Renal pelvis (tissue), 4 donors: ENCODE data around the gene CD300E. TPM values are rescaled to one million over a fixed set of nuclear protein-coding genes. Genes with fewer than 3 reads are reported as not detected.
"Not testable (repeated sequence)": the region's sequence is repeated elsewhere in the genome, so short reads cannot be mapped to it uniquely, and the experiment has no call there.

Experiments
- DNase-seq: peaks from one replicate; pipeline ENCODE4 v3.0.0-alpha.2; 2013
- polyA plus RNA-seq, 3 donors: library from polyadenylated mRNA; unstranded; fragments of 120-200 nt; gene quantifications; one replicate each; pipeline ENCODE4 v1.2.1, GENCODE V29; 2013; ENCODE audit not compliant: insufficient read length in 3 of 3

The CD300E gene
- polyA plus RNA-seq, 3 donors = 0.11 to 0.22 (median 0.13) TPM

GRCh38 chr17:74636541-74637085 is 13.1 kb upstream of the CD300E start:
- not testable (repeated sequence) for DNase-seq

- no peak for DNase-seq
These were observed 11.9 kb upstream of the CD300E start for GRCh38 chr17:74635418-74635817.

- peak; percentile 73 for DNase-seq
These were observed 9.8 kb upstream of the CD300E start for GRCh38 chr17:74633326-74633725.

GRCh38 chr17:74632617-74633016 is 9.1 kb upstream of the CD300E start:
- DNase-seq = no peak

- no peak for DNase-seq
These were observed 8.2 kb upstream of the CD300E start for GRCh38 chr17:74631468-74632450.

GRCh38 chr17:74630251-74630650 is 6.7 kb upstream of the CD300E start:
- DNase-seq = not testable (repeated sequence)

- no peak for DNase-seq
These were observed 2.1 kb upstream of the CD300E start for GRCh38 chr17:74625661-74626060.

- DNase-seq = no peak
These were observed 593 bp upstream of the CD300E start for GRCh38 chr17:74624131-74624530.

- no peak for DNase-seq
These were observed 4.4 kb downstream of the CD300E start for GRCh38 chr17:74619077-74619673.

GRCh38 chr17:74618451-74618850 is 5.1 kb downstream of the CD300E start:
- no peak for DNase-seq

GRCh38 chr17:74616696-74617095 is 6.8 kb downstream of the CD300E start:
- no peak for DNase-seq

GRCh38 chr17:74612046-74612445 is 11.5 kb downstream of the CD300E start:
- no peak for DNase-seq

- DNase-seq = peak; percentile 43
These were observed 13.4 kb downstream of the CD300E start for GRCh38 chr17:74610108-74610507.

- no peak for DNase-seq
These were observed 15.0 kb downstream of the CD300E start for GRCh38 chr17:74608511-74608910.

- DNase-seq = no peak
These were observed 16.3 kb downstream of the CD300E start for GRCh38 chr17:74607221-74607620.

GRCh38 chr17:74606050-74606449 is 17.5 kb downstream of the CD300E start:
- DNase-seq = no peak

- no peak for DNase-seq
These were observed 18.2 kb downstream of the CD300E start for GRCh38 chr17:74605361-74605760.

- DNase-seq = no peak
These were observed 18.8 kb downstream of the CD300E start for GRCh38 chr17:74604761-74605160.

GRCh38 chr17:74604200-74604599 is 19.3 kb downstream of the CD300E start:
- no peak for DNase-seq

GRCh38 chr17:74603746-74604145 is 19.8 kb downstream of the CD300E start:
- DNase-seq = no peak

- DNase-seq = no peak
These were observed 20.4 kb downstream of the CD300E start for GRCh38 chr17:74603037-74603635.

GRCh38 chr17:74601944-74602572 is 21.5 kb downstream of the CD300E start:
- DNase-seq = no peak
